ELF-1 (cell line): ENCODE measurements around the gene RNF167.

ENCODE experiments used
- DNase-seq: peaks from one replicate; pipeline ENCODE4 v3.0.0-alpha.2; 2016; ENCODE audit warnings: low read depth, low spot score

The RNF167 gene

GRCh38 chr17:4953451-4953961 lies 13.4 kb downstream of the RNF167 start:
- no peak for DNase-seq

DNA sequence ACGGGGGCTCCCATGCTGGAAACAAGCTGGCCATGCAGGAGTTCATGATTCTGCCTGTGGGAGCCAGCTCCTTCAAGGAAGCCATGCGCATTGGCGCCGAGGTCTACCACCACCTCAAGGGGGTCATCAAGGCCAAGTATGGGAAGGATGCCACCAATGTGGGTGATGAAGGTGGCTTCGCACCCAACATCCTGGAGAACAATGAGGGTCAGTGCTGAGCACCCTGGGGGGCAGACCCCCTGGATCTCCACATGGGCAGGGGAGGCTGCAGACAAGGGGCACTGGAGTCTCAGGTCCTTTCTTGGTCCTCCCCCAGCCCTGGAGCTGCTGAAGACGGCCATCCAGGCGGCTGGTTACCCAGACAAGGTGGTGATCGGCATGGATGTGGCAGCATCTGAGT lies 15.0 kb downstream of the RNF167 start:
- DNase-seq, result no peak

DNA sequence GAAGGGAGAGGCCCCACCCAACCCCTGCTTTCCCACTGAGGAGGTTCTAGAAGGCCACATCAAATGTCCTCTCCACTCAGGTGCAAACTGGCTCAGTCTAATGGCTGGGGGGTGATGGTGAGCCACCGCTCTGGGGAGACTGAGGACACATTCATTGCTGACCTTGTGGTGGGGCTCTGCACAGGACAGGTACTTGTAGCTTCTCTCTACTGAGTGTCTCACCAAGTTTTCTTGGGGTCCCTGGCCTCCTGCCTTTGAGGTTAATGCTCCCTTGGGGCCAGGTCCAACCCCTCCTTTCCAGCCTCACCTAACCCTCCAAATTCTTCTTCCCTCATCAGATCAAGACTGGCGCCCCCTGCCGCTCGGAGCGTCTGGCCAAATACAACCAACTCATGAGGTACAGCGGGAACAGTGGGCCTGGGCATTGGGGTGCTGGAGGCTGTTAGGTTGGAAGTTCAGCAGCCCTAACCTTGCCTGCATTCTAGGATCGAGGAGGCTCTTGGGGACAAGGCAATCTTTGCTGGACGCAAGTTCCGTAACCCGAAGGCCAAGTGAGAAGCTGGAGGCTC lies 16.5 kb downstream of the RNF167 start:
- DNase-seq, result peak; percentile 41

DNA sequence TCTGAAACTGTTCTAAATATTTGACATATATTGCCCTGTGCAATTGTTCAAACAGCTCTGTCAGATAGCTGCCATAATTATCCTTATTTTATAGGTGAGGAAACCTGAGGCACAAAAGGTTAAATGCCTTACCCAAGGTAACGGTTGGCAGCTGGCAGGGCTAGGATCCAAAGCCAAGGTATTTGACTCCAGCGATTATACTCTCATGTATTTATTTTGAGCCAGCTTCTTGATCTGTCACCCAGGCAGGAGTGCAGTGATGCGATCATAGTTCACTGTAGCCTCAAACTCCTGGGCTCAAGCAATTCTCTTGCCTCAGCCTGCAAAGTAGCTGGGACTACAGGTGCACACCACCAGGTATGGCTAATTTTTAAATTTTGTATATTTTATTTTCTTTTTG lies 18.0 kb downstream of the RNF167 start:
- no peak for DNase-seq

DNA sequence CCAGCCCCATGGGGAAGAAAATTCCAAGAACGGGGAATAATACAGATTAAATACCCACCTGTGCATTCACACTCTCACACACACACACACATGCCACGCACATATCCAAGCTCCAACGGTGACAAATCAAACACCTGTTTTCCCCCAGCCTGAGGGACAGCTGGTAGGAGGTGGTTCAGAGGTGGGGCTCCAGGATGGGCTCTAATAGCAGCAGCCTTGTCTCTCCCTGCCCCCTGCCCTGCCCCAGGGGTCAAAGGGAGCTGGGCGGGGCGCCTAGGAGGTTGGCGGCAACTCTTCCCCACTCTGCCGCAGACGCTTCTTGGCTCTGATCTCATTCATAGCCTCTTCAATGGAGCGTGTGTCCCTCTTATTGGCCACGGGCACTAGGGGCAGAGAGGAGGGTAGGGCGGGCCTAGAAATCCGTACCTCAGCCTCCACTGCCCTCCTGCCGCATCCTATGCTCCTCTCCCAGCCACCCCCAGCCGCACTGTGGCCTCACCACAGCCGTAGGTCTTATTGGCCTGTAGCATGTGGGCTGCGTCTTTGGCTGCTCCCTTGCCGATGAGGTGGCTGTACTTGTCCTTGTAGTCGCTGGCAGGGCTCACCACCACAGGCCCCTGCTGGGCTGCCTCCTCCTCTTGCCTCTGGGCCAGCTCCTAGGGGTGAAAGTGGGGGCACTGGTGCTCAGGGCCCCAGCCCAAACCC lies 19.3 kb downstream of the RNF167 start:
- DNase-seq, result peak; percentile 47

DNA sequence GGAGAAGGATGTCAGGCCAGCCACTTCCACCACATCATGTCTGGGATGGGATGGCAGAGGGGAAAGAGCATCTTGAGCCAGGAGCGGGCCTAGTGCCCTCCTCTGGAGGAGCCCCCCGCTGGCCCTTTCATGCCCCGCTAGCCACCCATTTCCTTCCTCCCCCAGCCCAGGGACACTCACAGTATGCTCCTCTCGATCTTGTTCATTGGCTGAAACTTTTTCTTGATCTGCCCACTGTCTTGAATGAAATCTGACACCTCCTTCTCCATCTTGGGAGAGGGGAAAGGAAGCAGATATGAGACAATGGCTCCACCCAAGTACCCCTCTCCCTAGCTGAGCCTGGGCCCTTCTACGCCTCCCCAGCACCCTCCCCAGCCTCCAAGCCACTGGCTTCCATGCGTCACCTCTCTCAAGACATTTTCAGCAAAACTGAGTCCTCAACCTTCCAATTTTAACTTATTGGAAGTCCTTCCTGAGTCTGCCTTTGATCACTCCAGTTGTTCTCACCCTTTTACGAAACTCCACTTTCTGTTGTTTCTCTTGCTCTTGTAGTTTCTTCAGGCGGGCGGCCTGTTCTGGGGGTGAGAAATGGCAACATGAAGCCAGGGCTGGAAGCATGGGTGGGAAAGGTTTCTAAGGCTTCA lies 20.3 kb downstream of the RNF167 start:
- peak; percentile 32 for DNase-seq

- no peak for DNase-seq
These were observed 25.4 kb downstream of the RNF167 start for GRCh38 chr17:4965311-4965986.

DNA sequence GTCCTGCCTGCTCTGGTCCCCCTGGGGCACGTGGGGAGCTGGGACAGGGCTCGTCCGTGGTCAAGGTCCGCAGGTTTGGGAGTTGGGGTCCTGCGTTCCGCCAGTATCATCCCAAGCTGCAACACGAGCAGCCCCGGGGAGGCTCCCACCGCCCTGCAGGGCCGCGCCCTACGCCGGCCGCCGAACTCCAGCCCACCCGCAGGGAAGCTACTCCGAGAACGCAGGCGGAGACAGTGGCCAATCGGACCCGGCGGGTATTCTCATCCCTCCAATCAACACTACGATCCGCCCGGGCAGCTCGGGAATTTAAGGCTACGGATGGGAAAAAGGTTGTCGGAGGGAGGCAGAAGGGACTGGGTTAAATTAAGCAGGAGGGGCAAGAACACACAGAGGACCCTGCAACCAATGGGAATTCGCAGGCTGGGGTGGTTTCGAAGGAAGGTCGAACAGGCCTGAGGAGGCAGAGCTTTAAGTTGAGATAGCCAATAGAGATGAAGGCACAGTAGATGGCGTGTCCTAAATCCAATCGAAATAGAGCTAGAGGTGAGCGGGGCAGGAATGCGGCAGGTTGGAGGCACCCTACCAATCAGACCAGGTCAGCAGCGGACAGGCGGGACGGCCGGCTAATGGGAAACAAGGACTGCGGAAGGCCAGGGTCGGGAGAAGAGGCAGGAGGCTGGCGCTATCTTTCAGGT lies 26.9 kb downstream of the RNF167 start:
- peak; percentile 100 for DNase-seq

GRCh38 chr17:4967539-4968485 lies 27.7 kb downstream of the RNF167 start, which contains the start of gene SPAG7:
Gene SPAG7, minus strand, starts transcription at chr17:4967817. Its CDS starts 13 bp downstream, at chr17:4967804.
- peak; percentile 99 for DNase-seq

- DNase-seq, result peak; percentile 68
These were observed 28.5 kb downstream of the RNF167 start for GRCh38 chr17:4968486-4969046.

GRCh38 chr17:4969047-4969550 lies 29.0 kb downstream of the RNF167 start:
- DNase-seq, result peak; percentile 56

GRCh38 chr17:4969551-4970173 lies 29.6 kb downstream of the RNF167 start:
- DNase-seq, result no peak

DNA sequence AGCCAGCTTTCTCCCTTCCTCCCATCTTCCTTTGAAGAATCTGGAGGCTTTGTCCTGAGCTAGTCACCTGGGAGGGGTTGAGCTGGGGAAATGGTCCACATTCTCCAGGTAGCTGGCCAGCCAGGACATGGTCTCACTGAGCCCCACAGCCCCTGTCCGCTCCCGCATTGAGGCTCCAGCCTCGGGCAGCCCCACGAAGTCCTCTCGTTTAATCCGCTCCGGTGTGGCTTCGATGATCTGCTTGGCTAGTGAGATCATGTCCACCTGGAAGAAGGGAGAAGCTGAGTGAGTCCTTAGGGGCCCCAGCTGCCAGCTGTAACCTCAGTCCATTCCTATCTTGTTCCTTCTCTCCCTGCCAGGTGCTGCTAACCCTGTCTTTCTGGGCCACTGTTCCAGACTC lies 30.2 kb downstream of the RNF167 start:
- no peak for DNase-seq

DNA sequence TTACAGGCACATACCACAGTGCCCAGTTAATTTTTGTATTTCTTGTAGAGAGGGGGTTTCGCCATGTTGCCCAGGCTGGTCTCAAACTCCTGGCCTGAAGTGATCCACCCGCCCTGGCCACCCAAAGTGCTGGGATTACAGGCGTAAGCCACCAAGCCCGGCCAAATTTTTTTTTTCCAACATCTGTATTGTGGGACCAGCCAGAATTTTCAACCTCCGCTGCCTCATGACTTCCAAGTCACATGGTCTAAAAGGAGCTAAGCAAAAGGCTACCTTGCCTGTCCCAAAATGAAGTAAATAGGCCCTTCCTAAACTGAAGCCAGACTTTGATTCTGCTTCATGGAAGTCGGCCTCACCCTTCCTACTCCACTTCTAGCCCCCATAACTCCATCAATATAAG lies 31.8 kb downstream of the RNF167 start:
- no peak for DNase-seq

DNA sequence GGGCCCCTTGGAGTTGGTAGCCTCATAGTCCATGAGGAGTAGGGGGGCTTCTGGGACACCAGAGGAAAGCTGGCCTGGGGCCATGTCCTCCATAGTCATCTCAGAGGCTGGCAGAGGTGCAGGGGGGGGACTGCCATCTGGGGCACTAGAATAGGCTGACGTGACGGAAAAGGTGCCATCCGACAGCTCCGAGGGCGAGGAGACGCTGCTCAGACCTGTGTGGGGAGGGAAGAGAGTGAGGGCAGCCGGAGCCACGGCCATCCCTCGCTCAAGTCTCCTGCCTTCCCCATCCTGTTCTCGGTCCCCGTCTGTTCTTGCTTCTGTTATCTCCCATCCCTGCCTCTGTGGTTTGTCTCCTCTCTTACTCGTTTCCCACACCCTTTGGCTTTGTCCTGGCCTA lies 32.3 kb downstream of the RNF167 start:
- DNase-seq, result no peak

GRCh38 chr17:4972752-4973151 lies 32.7 kb downstream of the RNF167 start:
- no peak for DNase-seq

DNA sequence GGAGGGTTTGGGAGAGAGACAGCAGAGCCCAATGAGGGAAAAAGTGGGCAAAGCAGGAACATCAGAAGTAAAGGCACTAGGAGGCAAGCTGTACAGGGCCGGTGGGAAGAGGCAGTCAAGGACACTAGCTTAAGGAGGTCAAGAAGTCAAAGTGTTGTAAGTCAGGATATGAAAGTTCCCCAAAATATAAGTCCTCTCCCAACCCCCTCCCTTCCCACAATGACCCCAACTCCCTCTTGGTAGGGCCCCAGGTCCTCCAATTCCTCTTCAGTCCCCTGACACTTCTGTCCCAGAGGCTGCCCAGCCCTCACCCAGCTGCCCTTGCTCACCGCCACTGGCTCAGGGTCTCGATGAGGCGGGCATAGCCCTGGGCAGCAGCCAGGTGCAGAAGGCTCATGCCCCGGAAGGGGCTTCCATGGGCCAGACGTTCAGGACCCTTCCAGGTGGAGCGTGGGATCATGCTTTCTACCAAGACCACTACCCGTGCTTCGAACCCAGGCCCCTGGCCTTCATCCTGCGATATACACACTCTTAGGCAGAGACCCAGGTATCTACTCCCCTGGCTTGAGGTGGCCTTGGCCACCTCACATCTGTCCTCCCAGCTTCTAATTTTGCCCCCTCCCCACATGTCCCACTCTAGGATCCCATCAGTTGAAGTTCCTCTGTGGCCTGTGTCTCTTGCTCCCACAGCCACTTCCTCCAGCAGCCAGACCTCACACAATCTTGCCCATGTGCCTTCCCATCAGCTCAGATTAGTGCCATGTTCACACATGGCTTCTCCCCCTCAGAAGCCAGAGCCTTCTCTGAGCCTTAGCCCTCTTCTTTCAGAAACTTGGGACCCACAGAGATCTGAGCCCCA lies 33.4 kb downstream of the RNF167 start:
- DNase-seq, result no peak

GRCh38 chr17:4974115-4974670 lies 34.1 kb downstream of the RNF167 start:
- DNase-seq, result no peak
